ENCODE results near the gene GON7. TPM values are rescaled to one million over a fixed set of nuclear protein-coding genes. Genes with fewer than 3 reads are reported as not detected.

Gene GON7
- total and polyA plus RNA-seq, 2 of the 8 experiments (the other 6 are each of a cell fraction or from before 2014, with no cell fraction given) = 3.8 to 9.9 TPM

- no peak overlapping the region for H2BK5ac ChIP-seq (ENCODE audit: low read depth, low read length)
- H3K4me1 ChIP-seq (replicated peaks in 1 of 4; ENCODE audit: control insufficient read depth in 3 of 4, insufficient read depth in 4 of 4, low read length in 3 of 4) = peaks cover 0 to 5% (median 2%) of the 10 kb centered on the region in 4 experiments; a peak in 3 of 7 replicates
- H2BK15ac ChIP-seq (ENCODE audit: low read length) = no peak overlapping the region
- no peak overlapping the region for H3K56ac ChIP-seq (replicated peaks; ENCODE audit: insufficient read length, low read depth, low read length)
- H2AK5ac ChIP-seq (ENCODE audit: low read depth, low read length) = no peak overlapping the region
- no peak overlapping the region for H4K91ac ChIP-seq (replicated peaks; ENCODE audit: insufficient read length, low read length)
- no peak for DNase-seq (ENCODE audit: low read depth in 1 of 2, low spot score in 2 of 2)
- FAIRE-seq = peak; percentile 42
- H3K27me3 ChIP-seq (replicated peaks in 1 of 4; ENCODE audit: control insufficient read depth in 3 of 4, extremely low read depth in 1 of 4, insufficient read depth in 3 of 4, low read length in 3 of 4) = no peaks in the 10 kb centered on the region
- no peaks in the 10 kb centered on the region for H3K9me3 ChIP-seq (ENCODE audit: insufficient read depth in 2 of 2, low read depth in 1 of 2, low read length in 1 of 2)
- H3K18ac ChIP-seq (ENCODE audit: extremely low read depth, low read length) = no peak overlapping the region
- no peak overlapping the region for H2BK12ac ChIP-seq (ENCODE audit: low read depth, low read length)
- H3K79me1 ChIP-seq (ENCODE audit: low read depth, low read length) = peaks cover 5% of the 10 kb centered on the region
- H3K27ac ChIP-seq (ENCODE audit: low read depth, low read length) = 0 out of 2 replicates have a peak overlapping the region, but pooled peaks have one; percentile 8
- peak overlapping the region; percentile 67 to 75 for H3K4me2 ChIP-seq (ENCODE audit: insufficient read depth in 1 of 2, low read depth in 2 of 2, low read length in 2 of 2)
- no peak overlapping the region for H4K5ac ChIP-seq (ENCODE audit: insufficient read length, low read depth, low read length)
- peaks cover 2% of the 10 kb centered on the region; the same call in 1 of the 2 replicates for H3K23me2 ChIP-seq (ENCODE audit: low read depth, low read length)
- H3K36me3 ChIP-seq (ENCODE audit: control insufficient read depth in 2 of 4, insufficient read depth in 4 of 4, low read length in 3 of 4) = peaks cover 0 to 17% (median 0%) of the 10 kb centered on the region in 4 experiments; a peak in 3 of 8 replicates
- peaks cover 4 to 23% of the 10 kb centered on the region in 2 experiments; a peak in 3 of 4 replicates for H3K79me2 ChIP-seq (ENCODE audit: control insufficient read depth in 1 of 2, insufficient read depth in 2 of 2, low read length in 2 of 2)
- ChIA-PET POLR2A (ENCODE audit: partially characterized antibody) (interaction anchor here (0.6 to 3.1 kb wide), 6 partner anchors 9 to 243 kb away, joined by 3 to 25 read pairs (median 4); partner anchors contain the start of genes GON7 and UBR7), CTCF (ENCODE audit: partially characterized antibody) (interaction anchor here (1.0 to 2.2 kb wide), 4 partner anchors 8 to 72 kb away, joined by 3 to 19 read pairs (median 3); partner anchors contain the start of genes GON7 and UBR7)
- no peak overlapping the region for H3K23ac ChIP-seq (ENCODE audit: insufficient read length)
- peak overlapping the region; percentile 54 to 89 (median 80) for H3K9ac ChIP-seq (replicated peaks in 1 of 4; ENCODE audit: extremely low read depth in 1 of 4, low read depth in 3 of 4, low read length in 3 of 4)
- peak overlapping the region; percentile 68 for H2AFZ ChIP-seq (ENCODE audit: low read length)
- 3% methylated on average over 10 of the region's 10 CpGs; no CpG with 5 or more reads in 1 of the 2 experiments for WGBS, 2 experiments (ENCODE audit: extremely low coverage in 1 of 2, insufficient coverage in 1 of 2, insufficient read length in 1 of 2, insufficient replicate concordance in 2 of 2, low coverage in 1 of 2, low lambda C conversion rate in 2 of 2, missing lambda C conversion rate in 1 of 2)
- no peak overlapping the region; the same call in 1 of the 2 replicates for H4K8ac ChIP-seq (ENCODE audit: extremely low read depth, insufficient read depth, low read length)
- peak overlapping the region; percentile 9 for H3K4ac ChIP-seq (replicated peaks; ENCODE audit: insufficient read length, low read depth, low read length)
- H4K20me1 ChIP-seq (replicated peaks in 1 of 2; ENCODE audit: control insufficient read depth in 1 of 2, insufficient read depth in 2 of 2, low read length in 2 of 2) = no peaks in the 10 kb centered on the region
- H2BK120ac ChIP-seq (replicated peaks; ENCODE audit: low read depth, low read length) = no peak overlapping the region
- H2BK20ac ChIP-seq (ENCODE audit: low read length) = no peak overlapping the region
- peak overlapping the region; percentile 87 to 95 (median 94) for H3K4me3 ChIP-seq (ENCODE audit: extremely low read depth in 1 of 4, insufficient read depth in 2 of 4, low read depth in 3 of 4, low read length in 4 of 4)
- no peak overlapping the region for H3K14ac ChIP-seq (ENCODE audit: insufficient read length)
- peak; percentile 42 for TF ChIP-seq SAP30 (IDR thresholded peaks at IDR 0.05; ENCODE audit: insufficient read depth, insufficient replicate concordance, low read length)
- TF ChIP-seq SIN3A (conservative IDR thresholded peaks at IDR 0.05 in 1 of 2, IDR thresholded peaks at IDR 0.05 in 1 of 2; ENCODE audit: low read depth in 1 of 2, low read length in 2 of 2) = peak in 1 of 2 experiments; percentile 65; a peak in 1 of 4 replicates
- no peak for TF ChIP-seq NRF1 (IDR thresholded peaks at IDR 0.05; ENCODE audit: low read depth, low read length)
- peak; percentile 22; the same call in 1 of the 2 replicates for TF ChIP-seq PHF8 (conservative IDR thresholded peaks at IDR 0.05; ENCODE audit: low read depth, low read length)
These were observed 21.5 kb downstream of the GON7 start for GRCh38 chr14:93185349-93185720.
